HG03342 (cell line): ENCODE results near the gene ADM.

ENCODE experiments used
- ATAC-seq: cut with Tn5 transposase; IDR thresholded peaks from one replicate; pipeline ENCODE4 v1.9.1; 2021; ENCODE audit warnings: mild to moderate bottlenecking, moderate library complexity; ENCODE audit not compliant: unreplicated experiment

Gene ADM

GRCh38 chr11:10289765-10290380, 15.0 kb upstream of the ADM start:
- no peak for ATAC-seq

- no peak for ATAC-seq
Observed at GRCh38 chr11:10291801-10292638, 12.9 kb upstream of the ADM start.

- no peak for ATAC-seq
Observed at GRCh38 chr11:10293423-10294289, 11.2 kb upstream of the ADM start, which contains the start of gene SBF2. Gene SBF2 (minus strand): TSS chr11:10294219. CDS start chr11:10294069, 150 bp downstream.

- ATAC-seq = no peak
Observed at GRCh38 chr11:10294290-10294953, 10.5 kb upstream of the ADM start.

GRCh38 chr11:10295064-10295901, 9.6 kb upstream of the ADM start:
- no peak for ATAC-seq

GRCh38 chr11:10298342-10298741, 6.5 kb upstream of the ADM start:
- ATAC-seq = peak; percentile 92

- ATAC-seq = no peak
Observed at GRCh38 chr11:10301656-10302358, 3.1 kb upstream of the ADM start.

GRCh38 chr11:10302359-10302743, 2.5 kb upstream of the ADM start:
- no peak for ATAC-seq

GRCh38 chr11:10302744-10303557, 1.9 kb upstream of the ADM start:
- ATAC-seq = no peak

- ATAC-seq = no peak
Observed at GRCh38 chr11:10303558-10304363, 1.1 kb upstream of the ADM start.

GRCh38 chr11:10305262-10305963, 540 bp downstream of the ADM start:
- ATAC-seq = no peak

- ATAC-seq = no peak
Observed at GRCh38 chr11:10305964-10306918, 1.4 kb downstream of the ADM start.

- ATAC-seq = peak; percentile 1
Observed at GRCh38 chr11:10307022-10307399, 2.1 kb downstream of the ADM start.

GRCh38 chr11:10307400-10308200, 2.7 kb downstream of the ADM start:
- ATAC-seq = peak; percentile 57
